ENCODE data around the gene CENPU. TPM values are rescaled to one million over a fixed set of nuclear protein-coding genes. Genes with fewer than 3 reads are reported as not detected.

The CENPU gene
- total RNA-seq, 1 donor from 2014 or later: 1.7 TPM

GRCh38 chr4:184760681-184761080, 26.8 kb upstream of the CENPU start:
- ATAC-seq: no peak
- Histone ChIP-seq H3K4me1 (no peaks in the 10 kb centered on the region), H3K27me3 (no peaks in the 10 kb centered on the region), H3K4me3 (no peak overlapping the region), H3K36me3 (peaks cover 86% of the 10 kb centered on the region), H3K27ac (no peak overlapping the region), H3K9me3 (no peaks in the 10 kb centered on the region)
- no peak for TF ChIP-seq CTCF (IDR thresholded peaks at IDR 0.05)
- intact Hi-C loops (cut with DNase I): no loop called here
- no peak for DNase-seq

- Histone ChIP-seq H3K4me3 (no peak overlapping the region), H3K36me3 (peaks cover 68% of the 10 kb centered on the region), H3K27me3 (no peaks in the 10 kb centered on the region), H3K9me3 (no peaks in the 10 kb centered on the region), H3K27ac (no peak overlapping the region), H3K4me1 (no peaks in the 10 kb centered on the region)
- no peak for TF ChIP-seq CTCF (IDR thresholded peaks at IDR 0.05)
- ATAC-seq (no peak), DNase-seq (no peak)
- intact Hi-C loops (cut with DNase I): no loop called here
These were observed 23.9 kb upstream of the CENPU start for GRCh38 chr4:184757810-184758209.

GRCh38 chr4:184756399-184756798, 22.5 kb upstream of the CENPU start:
- Histone ChIP-seq H3K4me3 (no peak overlapping the region), H3K4me1 (no peaks in the 10 kb centered on the region), H3K27me3 (no peaks in the 10 kb centered on the region), H3K36me3 (peaks cover 54% of the 10 kb centered on the region), H3K27ac (no peak overlapping the region), H3K9me3 (no peaks in the 10 kb centered on the region)
- no peak for DNase-seq
- TF ChIP-seq CTCF (IDR thresholded peaks at IDR 0.05): no peak
- peak; percentile 28 for ATAC-seq
- intact Hi-C loops (cut with DNase I): no loop called here

- Histone ChIP-seq H3K4me1 (no peaks in the 10 kb centered on the region), H3K4me3 (no peak overlapping the region), H3K9me3 (no peaks in the 10 kb centered on the region), H3K36me3 (peaks cover 43% of the 10 kb centered on the region), H3K27me3 (no peaks in the 10 kb centered on the region), H3K27ac (no peak overlapping the region)
- DNase-seq (no peak), ATAC-seq (no peak)
- no peak for TF ChIP-seq CTCF (IDR thresholded peaks at IDR 0.05)
- intact Hi-C loops (cut with DNase I): no loop called here
These were observed 21.4 kb upstream of the CENPU start for GRCh38 chr4:184755278-184755677.

GRCh38 chr4:184752496-184753275, 18.8 kb upstream of the CENPU start:
- Histone ChIP-seq H3K9me3 (no peaks in the 10 kb centered on the region), H3K4me1 (peaks cover 6% of the 10 kb centered on the region), H3K4me3 (no peak overlapping the region), H3K36me3 (peaks cover 31% of the 10 kb centered on the region), H3K27me3 (no peaks in the 10 kb centered on the region), H3K27ac (no peak overlapping the region)
- TF ChIP-seq CTCF (IDR thresholded peaks at IDR 0.05): no peak
- ATAC-seq (no peak), DNase-seq (no peak)
- intact Hi-C loops (cut with DNase I): no loop called here
